Progenitor cell of endocrine pancreas (in vitro differentiated cells): ENCODE measurements around the gene SLC22A16. TPM values are rescaled to one million over a fixed set of nuclear protein-coding genes. Genes with fewer than 3 reads are reported as not detected.

Experiments
- DNase-seq: peaks from one replicate; pipeline ENCODE4 v3.0.0; 2021; ENCODE audit warnings: low spot score; ENCODE audit not compliant: unreplicated experiment
- H3K27ac Mint-ChIP-seq: 2 replicates; pipeline ENCODE4 v1.8.0; 2021; ENCODE audit warnings: mild to moderate bottlenecking, moderate library complexity, mixed read lengths
- H3K27me3 Mint-ChIP-seq: 2 replicates; pipeline ENCODE4 v1.8.0; 2021; ENCODE audit warnings: mixed read lengths
- H3K36me3 Mint-ChIP-seq: 2 replicates; pipeline ENCODE4 v1.8.0; 2022; ENCODE audit warnings: mixed read lengths; ENCODE audit not compliant: insufficient read depth
- H3K4me1 Mint-ChIP-seq: 2 replicates; pipeline ENCODE4 v1.8.0; 2021; ENCODE audit warnings: low read depth, mixed read lengths
- H3K4me3 Mint-ChIP-seq: 2 replicates; pipeline ENCODE4 v1.8.0; 2021; ENCODE audit warnings: low read depth, mild to moderate bottlenecking, moderate library complexity, mixed read lengths
- H3K9me3 Mint-ChIP-seq: 2 replicates; pipeline ENCODE4 v1.8.0; 2021; ENCODE audit warnings: low read depth, mixed read lengths
- total RNA-seq: library from RNA; stranded (reverse); gene quantifications from 2 replicates; pipeline ENCODE4 v1.2.1, GENCODE V29; 2021
- TF ChIP-seq, protein P1 (sequence below): fragments of 200-600 bp; sonication (generic); IDR thresholded peaks from one replicate; pipeline ENCODE4 v1.5.0; 2021; ENCODE audit warnings: antibody characterized with exemption, mild to moderate bottlenecking; ENCODE audit not compliant: unreplicated experiment

The SLC22A16 gene
- total RNA-seq, 1 donor from 2014 or later, result not detected

DNA sequence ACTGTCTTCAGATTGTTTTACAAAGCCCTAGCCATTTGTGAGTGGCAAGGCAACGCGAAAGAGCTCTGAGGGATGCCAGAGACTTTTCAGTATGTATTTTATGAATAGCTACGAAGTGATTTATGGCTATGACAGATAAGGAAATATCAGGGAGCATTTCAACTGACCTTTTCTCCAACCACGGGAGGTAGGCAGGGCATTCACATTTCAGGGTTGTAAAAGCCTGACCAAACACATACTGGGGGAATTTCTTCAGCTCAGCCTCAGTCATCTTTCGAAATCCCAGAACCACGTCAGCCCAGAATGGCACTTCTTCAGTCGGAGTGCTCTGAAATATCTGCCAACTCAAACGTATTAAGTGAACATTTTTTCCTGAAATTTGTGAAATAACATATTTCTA lies 71.8 kb downstream of the SLC22A16 start:
- TF ChIP-seq, protein P1, sequence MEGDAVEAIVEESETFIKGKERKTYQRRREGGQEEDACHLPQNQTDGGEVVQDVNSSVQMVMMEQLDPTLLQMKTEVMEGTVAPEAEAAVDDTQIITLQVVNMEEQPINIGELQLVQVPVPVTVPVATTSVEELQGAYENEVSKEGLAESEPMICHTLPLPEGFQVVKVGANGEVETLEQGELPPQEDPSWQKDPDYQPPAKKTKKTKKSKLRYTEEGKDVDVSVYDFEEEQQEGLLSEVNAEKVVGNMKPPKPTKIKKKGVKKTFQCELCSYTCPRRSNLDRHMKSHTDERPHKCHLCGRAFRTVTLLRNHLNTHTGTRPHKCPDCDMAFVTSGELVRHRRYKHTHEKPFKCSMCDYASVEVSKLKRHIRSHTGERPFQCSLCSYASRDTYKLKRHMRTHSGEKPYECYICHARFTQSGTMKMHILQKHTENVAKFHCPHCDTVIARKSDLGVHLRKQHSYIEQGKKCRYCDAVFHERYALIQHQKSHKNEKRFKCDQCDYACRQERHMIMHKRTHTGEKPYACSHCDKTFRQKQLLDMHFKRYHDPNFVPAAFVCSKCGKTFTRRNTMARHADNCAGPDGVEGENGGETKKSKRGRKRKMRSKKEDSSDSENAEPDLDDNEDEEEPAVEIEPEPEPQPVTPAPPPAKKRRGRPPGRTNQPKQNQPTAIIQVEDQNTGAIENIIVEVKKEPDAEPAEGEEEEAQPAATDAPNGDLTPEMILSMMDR, result no peak
- Mint-ChIP-seq H3K4me1 (peaks cover 4% of the 10 kb centered on the region), H3K36me3 (no peaks in the 10 kb centered on the region), H3K4me3 (no peak overlapping the region), H3K27me3 (no peaks in the 10 kb centered on the region), H3K9me3 (no peaks in the 10 kb centered on the region), H3K27ac (no peak overlapping the region)
- no peak for DNase-seq

DNA sequence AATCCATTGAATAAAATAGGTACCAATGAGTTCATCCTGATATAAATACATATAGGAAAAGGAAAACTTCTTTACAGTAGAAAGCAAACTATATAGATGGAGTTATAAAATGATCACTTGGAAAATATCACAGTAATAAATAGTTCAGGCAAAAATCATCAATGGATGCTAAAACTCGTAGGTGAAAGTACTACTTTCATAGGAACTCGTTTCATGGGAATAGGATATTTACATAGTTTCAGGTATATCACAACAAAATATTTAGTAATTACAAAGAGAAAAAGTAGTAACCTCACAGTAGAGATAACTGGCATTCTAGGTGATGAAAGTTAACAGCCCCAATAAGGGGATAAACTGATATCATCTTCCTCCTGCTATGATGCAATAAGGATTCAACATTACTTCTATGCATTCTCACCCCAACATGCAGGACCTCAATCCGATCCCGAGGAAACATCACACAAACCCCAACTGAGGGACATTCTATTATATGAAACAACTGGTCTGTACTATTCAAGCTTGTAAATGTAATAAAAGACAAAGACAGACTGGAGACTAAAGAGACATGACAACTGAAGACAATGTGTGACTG lies 74.7 kb downstream of the SLC22A16 start:
- H3K4me3 Mint-ChIP-seq, result no peak overlapping the region
- no peaks in the 10 kb centered on the region for H3K9me3 Mint-ChIP-seq
- DNase-seq, result no peak
- H3K27ac Mint-ChIP-seq, result no peak overlapping the region
- H3K36me3 Mint-ChIP-seq, result no peaks in the 10 kb centered on the region
- TF ChIP-seq, protein P1, result no peak
- no peaks in the 10 kb centered on the region for H3K27me3 Mint-ChIP-seq
- peaks cover 4% of the 10 kb centered on the region for H3K4me1 Mint-ChIP-seq

DNA sequence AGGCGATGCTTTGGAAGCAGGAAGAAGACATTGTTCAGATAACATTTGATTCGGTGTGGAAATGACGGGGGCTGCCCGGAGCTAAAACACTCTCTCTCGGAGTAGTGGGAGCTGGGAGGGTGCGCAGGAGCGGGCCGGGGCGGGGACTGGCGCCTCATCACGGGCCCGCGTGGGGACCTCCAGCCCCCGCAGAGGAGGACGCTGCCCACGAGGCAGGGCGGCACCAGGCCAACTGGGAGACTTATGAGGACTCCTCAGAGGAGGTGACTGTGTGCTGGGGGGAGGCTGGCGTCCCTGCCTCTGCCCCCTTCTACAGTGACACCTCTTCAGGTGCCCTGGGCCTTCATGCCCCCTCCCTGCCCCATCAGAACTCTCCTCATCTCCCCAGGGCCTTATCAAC lies 76.2 kb downstream of the SLC22A16 start:
- no peak overlapping the region for H3K4me3 Mint-ChIP-seq
- no peaks in the 10 kb centered on the region for H3K27me3 Mint-ChIP-seq
- H3K9me3 Mint-ChIP-seq, result no peaks in the 10 kb centered on the region
- no peak overlapping the region for H3K27ac Mint-ChIP-seq
- H3K36me3 Mint-ChIP-seq, result no peaks in the 10 kb centered on the region
- peaks cover 4% of the 10 kb centered on the region for H3K4me1 Mint-ChIP-seq
- TF ChIP-seq, protein P1, result no peak
- DNase-seq, result no peak

DNA sequence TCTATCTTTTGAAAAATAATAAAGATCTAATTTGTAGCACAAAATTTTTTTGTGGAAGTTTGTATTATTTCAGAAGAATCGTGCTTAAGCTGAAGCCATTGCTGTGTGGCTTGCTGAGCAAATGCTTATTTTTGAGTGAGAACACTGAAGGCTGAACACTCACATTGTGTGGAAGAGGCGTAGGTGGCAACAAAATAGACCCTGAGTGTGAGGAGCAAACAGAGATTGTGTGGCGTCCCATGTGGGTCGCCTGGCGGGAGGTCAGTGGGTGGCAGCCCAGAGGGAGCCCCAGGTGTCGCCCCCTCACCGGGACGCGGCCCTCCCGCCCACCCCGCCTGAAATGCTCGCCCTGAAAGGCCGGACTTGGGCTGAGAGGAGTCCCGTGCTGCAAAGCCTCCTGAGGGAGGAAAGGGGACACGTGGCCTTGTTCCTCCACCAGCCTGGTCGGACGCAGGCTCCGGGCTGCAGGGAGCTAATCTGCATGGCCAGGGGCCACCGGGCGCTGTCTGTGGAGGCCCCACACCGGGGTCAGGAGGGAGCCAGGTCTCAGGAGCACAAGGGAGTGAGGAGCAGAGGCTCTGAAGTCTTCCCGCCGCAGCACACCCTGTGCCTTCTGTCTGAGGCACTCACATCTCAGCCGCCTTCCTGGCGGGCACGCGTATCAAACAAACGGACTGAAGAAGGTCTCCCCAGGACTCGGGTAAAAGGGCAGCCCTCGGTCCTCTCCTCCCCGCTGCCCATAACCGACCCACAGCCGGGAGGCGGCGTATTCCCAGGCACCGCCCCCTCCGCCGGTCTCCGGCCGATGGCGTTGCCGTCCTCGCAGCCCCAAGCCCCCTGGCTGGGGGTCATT lies 77.0 kb downstream of the SLC22A16 start:
- no peaks in the 10 kb centered on the region for H3K9me3 Mint-ChIP-seq
- H3K27ac Mint-ChIP-seq, result no peak overlapping the region
- H3K36me3 Mint-ChIP-seq, result no peaks in the 10 kb centered on the region
- peaks cover 2% of the 10 kb centered on the region for H3K4me1 Mint-ChIP-seq
- no peak for DNase-seq
- TF ChIP-seq, protein P1, result no peak
- H3K4me3 Mint-ChIP-seq, result no peak overlapping the region
- H3K27me3 Mint-ChIP-seq, result no peaks in the 10 kb centered on the region

DNA sequence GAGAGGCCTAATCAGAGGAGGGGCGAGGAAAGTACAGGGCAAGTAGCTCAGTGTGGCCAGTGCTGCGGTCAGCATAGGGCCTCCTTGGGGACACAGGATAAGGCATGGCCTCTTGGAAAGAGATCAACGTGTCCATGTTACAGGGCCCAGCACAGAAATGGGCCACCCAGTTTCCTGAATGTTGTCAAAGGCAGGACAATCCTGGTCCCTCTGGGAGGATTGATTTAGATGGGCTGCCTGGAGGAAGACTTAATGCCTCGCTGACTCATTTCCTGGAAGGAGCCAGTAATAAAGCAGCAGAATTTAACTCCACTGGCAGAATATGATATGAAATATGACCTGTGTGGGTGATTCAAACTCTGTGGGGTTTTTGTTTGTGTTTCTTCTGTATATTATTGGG lies 77.6 kb downstream of the SLC22A16 start:
- Mint-ChIP-seq H3K27me3 (no peaks in the 10 kb centered on the region), H3K27ac (peak overlapping the region; percentile 30), H3K9me3 (no peaks in the 10 kb centered on the region), H3K36me3 (no peaks in the 10 kb centered on the region), H3K4me3 (no peak overlapping the region), H3K4me1 (no peaks in the 10 kb centered on the region)
- TF ChIP-seq, protein P1, result no peak
- no peak for DNase-seq
